HG03571 (cell line): Measurements from ENCODE around the gene DNASE1.

Experiments
- ATAC-seq: cut with Tn5 transposase; IDR thresholded peaks from one replicate; pipeline ENCODE4 v1.9.1; 2021; ENCODE audit not compliant: unreplicated experiment

Gene DNASE1

DNA sequence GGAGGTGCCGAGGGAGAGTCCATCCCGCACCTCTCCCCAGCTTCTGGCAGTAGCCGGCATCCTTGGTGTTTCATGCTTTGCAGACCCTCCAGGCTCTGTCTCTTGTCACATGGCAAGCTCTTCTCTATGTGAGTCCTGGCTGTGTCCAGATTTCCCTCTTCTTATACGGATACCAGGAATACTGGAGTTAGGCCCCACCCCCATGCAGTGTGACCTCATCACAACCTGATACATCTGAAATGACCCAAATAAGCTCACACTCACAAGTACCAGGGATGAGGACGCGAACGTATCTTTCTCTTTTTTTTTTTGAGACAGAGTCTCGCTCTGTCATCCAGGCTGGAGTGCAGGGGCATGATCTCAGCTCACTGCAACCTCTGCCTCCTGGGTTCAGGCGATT, 39.6 kb downstream of the DNASE1 start:
- ATAC-seq = no peak

DNA sequence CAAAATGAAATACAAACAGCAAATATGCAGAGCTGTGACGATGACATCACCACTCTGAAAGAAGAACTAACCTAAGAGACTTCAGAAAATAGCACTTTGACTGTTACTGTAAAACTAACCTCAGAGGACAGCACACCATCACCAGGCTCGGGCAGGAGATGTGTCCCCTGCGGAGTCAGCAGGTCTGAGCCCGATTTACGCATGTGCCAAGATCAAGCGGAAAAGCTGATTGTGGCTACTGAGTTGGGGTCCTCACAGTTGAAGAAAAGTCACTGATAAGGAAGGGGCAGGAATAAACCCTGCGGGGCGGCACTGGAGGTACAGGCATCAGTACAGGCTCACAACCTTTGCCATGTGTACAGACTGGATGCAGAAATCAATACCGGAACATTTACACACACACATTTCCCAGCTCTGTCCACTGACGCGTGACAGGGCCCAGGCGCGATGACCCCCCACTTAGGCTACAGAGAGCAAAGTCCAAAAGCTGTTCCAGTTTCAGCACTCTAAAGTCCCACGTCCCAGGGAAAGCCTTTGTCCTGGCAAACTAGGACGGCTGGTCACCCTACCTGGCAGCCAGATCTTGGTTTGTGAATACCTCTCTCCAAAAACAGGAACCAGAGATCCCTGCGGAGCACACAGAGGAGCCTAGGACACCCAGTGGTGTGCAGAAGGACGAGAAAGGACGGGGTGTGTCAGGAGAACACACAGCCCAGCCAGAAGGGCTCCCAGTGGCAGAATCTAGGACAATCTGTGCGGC, 41.3 kb downstream of the DNASE1 start:
- ATAC-seq = no peak

DNA sequence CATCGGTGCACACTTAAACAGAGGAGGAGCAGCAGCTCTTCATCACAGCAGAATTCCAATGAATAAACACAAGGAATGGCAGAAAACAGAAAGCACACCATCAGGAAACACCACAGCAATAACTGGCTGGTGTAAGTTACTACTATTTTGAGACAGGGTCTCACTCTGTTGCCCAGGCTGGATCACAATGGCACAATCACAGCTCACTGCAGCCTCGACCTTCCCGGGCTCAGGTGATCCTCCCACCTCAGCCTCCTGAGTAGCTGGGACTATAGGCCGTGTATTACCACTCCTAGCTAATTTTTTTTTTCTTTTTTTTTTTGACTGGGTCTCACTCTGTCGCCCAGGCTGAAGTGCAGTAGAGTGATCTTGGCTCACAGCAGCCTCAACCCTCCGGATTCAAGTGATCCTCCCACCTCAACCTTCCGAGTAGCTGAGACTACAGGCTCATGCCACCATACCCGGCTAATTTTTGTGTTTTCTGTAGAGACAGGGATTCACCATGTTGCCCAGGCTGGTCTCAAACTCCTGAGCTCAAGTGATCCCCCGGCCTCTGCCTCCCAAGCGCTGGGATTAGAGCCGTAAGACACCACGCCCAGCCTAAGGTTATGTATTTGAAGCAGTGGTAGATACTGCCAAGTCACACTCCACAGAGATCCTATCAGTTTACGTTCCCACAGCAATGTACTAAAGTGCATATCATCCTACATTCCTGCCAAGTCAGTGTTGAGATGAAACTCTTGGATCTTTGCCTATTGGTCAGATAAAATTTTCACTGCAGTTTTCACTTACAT, 42.1 kb downstream of the DNASE1 start:
- no peak for ATAC-seq

DNA sequence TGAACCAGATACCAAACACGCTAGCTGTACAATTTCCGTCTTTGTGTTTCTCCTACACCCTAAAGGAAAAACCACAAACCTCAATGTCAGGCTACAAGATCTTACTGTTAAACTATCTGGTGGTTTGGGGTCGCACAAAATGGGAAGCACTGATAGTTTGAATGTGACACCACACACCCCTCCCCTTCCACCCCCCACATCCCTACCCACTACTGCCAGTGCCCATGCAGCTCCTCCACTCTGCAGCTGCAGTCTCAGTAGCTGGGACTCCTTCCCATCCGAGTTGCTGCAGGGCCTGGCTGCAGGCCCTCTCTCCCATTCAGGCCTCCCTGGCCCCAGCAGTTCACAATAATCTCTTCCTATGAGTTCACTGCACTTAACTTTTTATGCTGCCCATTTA, 44.5 kb downstream of the DNASE1 start:
- ATAC-seq = no peak

DNA sequence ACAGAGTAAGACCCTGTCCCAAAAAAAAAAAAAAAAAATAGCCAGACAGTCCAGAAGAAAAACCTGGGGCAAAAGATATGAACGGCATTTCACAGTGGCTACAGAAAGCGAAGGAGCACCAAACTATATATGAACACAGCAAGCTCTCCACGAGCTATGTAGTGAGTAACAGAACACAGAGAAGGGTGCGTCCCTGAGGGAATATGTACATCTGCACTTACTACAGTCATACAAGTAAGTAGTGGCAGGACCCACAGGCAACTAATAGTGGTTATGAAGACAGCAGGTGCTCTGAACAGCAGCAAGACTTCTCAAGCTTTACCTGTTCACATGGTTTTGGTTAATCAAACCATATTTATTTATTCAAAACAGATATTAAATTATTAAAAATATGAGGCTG, 47.0 kb downstream of the DNASE1 start:
- no peak for ATAC-seq

DNA sequence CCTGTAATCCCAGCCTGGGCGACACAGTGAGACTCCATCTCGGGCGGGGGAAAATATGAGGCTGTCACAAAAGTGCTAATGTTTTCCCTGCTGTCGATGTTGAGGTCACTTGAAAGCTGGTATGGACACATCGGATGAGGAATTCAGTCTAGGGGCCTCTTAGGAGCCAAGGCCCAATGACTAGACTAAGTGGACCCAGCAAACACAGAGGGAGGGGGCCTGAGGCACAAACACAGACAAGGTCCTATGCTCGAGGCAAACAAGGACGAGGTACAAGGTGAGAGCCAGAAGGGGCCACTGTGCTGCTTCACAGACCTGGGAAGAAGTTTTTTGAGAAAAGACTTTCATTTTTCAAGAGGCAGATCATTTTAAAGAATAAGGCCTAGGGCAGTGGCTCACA, 47.6 kb downstream of the DNASE1 start:
- ATAC-seq = no peak

DNA sequence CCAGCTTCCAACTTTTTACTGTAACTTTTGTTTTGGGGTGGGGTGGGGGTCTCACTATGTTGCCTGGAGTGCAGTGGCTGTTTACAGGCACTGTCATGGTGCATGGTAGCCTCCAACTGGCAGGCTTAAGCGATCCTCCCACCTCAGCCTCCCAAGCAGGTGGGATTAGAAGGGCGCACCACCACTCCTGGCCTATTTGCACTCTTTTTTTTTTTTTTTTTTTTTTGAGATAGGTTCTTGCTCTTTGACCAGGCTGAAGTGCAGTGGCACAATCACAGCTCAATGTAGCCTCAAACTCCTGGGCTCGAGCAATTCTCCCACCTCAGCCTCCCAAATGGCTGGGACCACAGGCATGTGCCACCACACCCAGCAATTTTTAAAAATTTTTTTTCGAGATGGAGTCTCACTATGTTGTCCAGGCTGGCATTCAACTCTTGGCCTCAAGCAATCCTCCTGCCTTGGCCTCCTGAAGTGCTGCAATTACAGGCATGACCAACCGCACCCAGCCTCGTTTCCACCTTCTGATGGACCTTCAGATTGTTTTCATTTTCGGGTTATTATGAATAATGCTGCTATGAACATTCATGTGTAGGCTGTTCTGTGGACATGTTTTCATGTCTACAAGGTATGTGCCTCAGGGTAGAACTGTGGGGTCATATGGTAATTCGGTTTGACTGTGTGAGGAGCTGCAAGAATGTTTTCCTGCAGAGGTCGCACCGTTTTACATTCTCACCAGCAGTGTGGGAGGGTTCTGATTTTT, 51.9 kb downstream of the DNASE1 start:
- ATAC-seq = no peak
